Loucy (cell line): Measurements from ENCODE around the gene GBF1.

Source experiments
- H2AFZ ChIP-seq: fragments of 200-600 bp; sonication (generic); 2 replicates; pipeline ENCODE4 v1.6.0; 2016; ENCODE audit warnings: antibody characterized with exemption, mild to moderate bottlenecking, low read length, moderate library complexity
- H3F3A ChIP-seq: fragments of 200-600 bp; 2 replicates; pipeline ENCODE4 v1.6.0; 2016; ENCODE audit warnings: antibody characterized with exemption, low read depth, mild to moderate bottlenecking
- H3K27me3 ChIP-seq: fragments of 200-600 bp; sonication (generic); 2 replicates; pipeline ENCODE4 v1.6.1; 2014; ENCODE audit warnings: low read length, mild to moderate bottlenecking; ENCODE audit not compliant: insufficient read depth, poor library complexity, severe bottlenecking
- H3K36me3 ChIP-seq: fragments of 200-600 bp; sonication (generic); 2 replicates; pipeline ENCODE4 v1.6.1; 2016; ENCODE audit warnings: low read length; ENCODE audit not compliant: insufficient read depth
- H3K4me1 ChIP-seq: fragments of 200-600 bp; sonication (generic); 2 replicates; pipeline ENCODE4 v1.5.1; 2014; ENCODE audit warnings: low read length, mild to moderate bottlenecking; ENCODE audit not compliant: insufficient read depth, poor library complexity, severe bottlenecking
- H3K4me2 ChIP-seq: fragments of 200-600 bp; sonication (generic); 2 replicates; pipeline ENCODE4 v1.6.0; 2014; ENCODE audit warnings: antibody characterized with exemption, low read length, low read depth, mild to moderate bottlenecking; ENCODE audit not compliant: poor library complexity, severe bottlenecking
- H3K4me3 ChIP-seq: fragments of 200-600 bp; sonication (generic); 2 replicates; pipeline ENCODE4 v1.5.1; 2014; ENCODE audit warnings: low read length, mild to moderate bottlenecking, mixed read lengths; ENCODE audit not compliant: poor library complexity, severe bottlenecking
- H3K79me2 ChIP-seq: fragments of 200-600 bp; sonication (generic); 2 replicates; pipeline ENCODE4 v1.6.1; 2014; ENCODE audit warnings: low read length; ENCODE audit not compliant: insufficient read depth
- H3K9ac ChIP-seq: fragments of 200-600 bp; sonication (generic); 2 replicates; pipeline ENCODE4 v1.6.0; 2014; ENCODE audit warnings: mild to moderate bottlenecking, low read depth, low read length, moderate library complexity; ENCODE audit not compliant: poor library complexity, severe bottlenecking
- H3K9me2 ChIP-seq: fragments of 200-600 bp; sonication (generic); replicated peaks from 2 replicates; pipeline ENCODE4 v1.6.1; 2016; ENCODE audit warnings: low read depth, low read length, mixed read lengths
- H3K9me3 ChIP-seq: fragments of 200-600 bp; sonication (generic); 2 replicates; pipeline ENCODE4 v1.6.1; 2014; ENCODE audit warnings: mild to moderate bottlenecking, antibody characterized with exemption, low read length, low read depth; ENCODE audit not compliant: insufficient read depth
- H4K20me1 ChIP-seq: fragments of 200-600 bp; sonication (generic); 2 replicates; pipeline ENCODE4 v1.6.0; 2014; ENCODE audit warnings: antibody characterized with exemption, low read length, mild to moderate bottlenecking; ENCODE audit not compliant: insufficient read depth, poor library complexity, severe bottlenecking
- CTCF ChIP-seq: fragments of 200-600 bp; sonication (generic); conservative IDR thresholded peaks from 2 replicates; pipeline ENCODE4 v1.5.1; 2014; ENCODE audit warnings: mild to moderate bottlenecking, antibody characterized with exemption, low read length
- EZH2phosphoT487 ChIP-seq: fragments of 200-600 bp; IDR thresholded peaks from 2 replicates; pipeline ENCODE4 v1.6.1; 2018; ENCODE audit warnings: antibody characterized with exemption, mild to moderate bottlenecking, moderate library complexity, borderline replicate concordance

Gene GBF1

GRCh38 chr10:102375867-102376266 is 130.5 kb downstream of the GBF1 start:
- Histone ChIP-seq H3K9ac (no peak overlapping the region), H3F3A (no peaks in the 10 kb centered on the region), H3K4me2 (no peak overlapping the region), H3K79me2 (no peaks in the 10 kb centered on the region), H3K4me1 (no peaks in the 10 kb centered on the region), H3K36me3 (peaks cover 67% of the 10 kb centered on the region; the same call in 1 of the 2 replicates), H4K20me1 (no peaks in the 10 kb centered on the region), H3K9me3 (no peaks in the 10 kb centered on the region), H3K9me2 (no peaks in the 10 kb centered on the region), H2AFZ (no peak overlapping the region), H3K27me3 (no peaks in the 10 kb centered on the region), H3K4me3 (no peak overlapping the region)
- TF ChIP-seq EZH2phosphoT487 (no peak), CTCF (no peak)

GRCh38 chr10:102376901-102377300 is 131.6 kb downstream of the GBF1 start:
- Histone ChIP-seq H3F3A (no peaks in the 10 kb centered on the region), H3K9me2 (no peaks in the 10 kb centered on the region), H3K4me1 (no peaks in the 10 kb centered on the region), H3K79me2 (no peaks in the 10 kb centered on the region), H3K36me3 (peaks cover 68% of the 10 kb centered on the region; the same call in 1 of the 2 replicates), H4K20me1 (no peaks in the 10 kb centered on the region), H3K4me2 (no peak overlapping the region), H3K27me3 (no peaks in the 10 kb centered on the region), H2AFZ (no peak overlapping the region), H3K4me3 (no peak overlapping the region), H3K9me3 (no peaks in the 10 kb centered on the region), H3K9ac (no peak overlapping the region)
- TF ChIP-seq EZH2phosphoT487 = no peak
- no peak for TF ChIP-seq CTCF

GRCh38 chr10:102379383-102379782 is 134.1 kb downstream of the GBF1 start:
- TF ChIP-seq EZH2phosphoT487 (no peak), CTCF (no peak)

More at GRCh38 chr10:102379383-102379782, 134.1 kb downstream of the GBF1 start:
- no peaks in the 10 kb centered on the region for H3K79me2 ChIP-seq
- H2AFZ ChIP-seq = no peak overlapping the region
- no peaks in the 10 kb centered on the region for H3F3A ChIP-seq
- H3K4me2 ChIP-seq = no peak overlapping the region
- H3K4me3 ChIP-seq = no peak overlapping the region
- no peaks in the 10 kb centered on the region for H4K20me1 ChIP-seq
- no peak overlapping the region for H3K9ac ChIP-seq
- no peaks in the 10 kb centered on the region for H3K9me2 ChIP-seq
- peaks cover 66% of the 10 kb centered on the region; the same call in 1 of the 2 replicates for H3K36me3 ChIP-seq
- H3K9me3 ChIP-seq = no peaks in the 10 kb centered on the region
- H3K4me1 ChIP-seq = no peaks in the 10 kb centered on the region
- H3K27me3 ChIP-seq = no peaks in the 10 kb centered on the region
